Stimulated activated CD4-positive, alpha-beta T cell treated with anti-CD3 and anti-CD28 coated beads, Interleukin-4, amount 100 ng/mL, for 4 hours (primary cell): ENCODE data around the gene NDOR1.

Experiments
- DNase-seq, 2 experiments: peaks; one replicate each; pipeline ENCODE4 v3.0.0-alpha.2; 2020

The NDOR1 gene

DNA sequence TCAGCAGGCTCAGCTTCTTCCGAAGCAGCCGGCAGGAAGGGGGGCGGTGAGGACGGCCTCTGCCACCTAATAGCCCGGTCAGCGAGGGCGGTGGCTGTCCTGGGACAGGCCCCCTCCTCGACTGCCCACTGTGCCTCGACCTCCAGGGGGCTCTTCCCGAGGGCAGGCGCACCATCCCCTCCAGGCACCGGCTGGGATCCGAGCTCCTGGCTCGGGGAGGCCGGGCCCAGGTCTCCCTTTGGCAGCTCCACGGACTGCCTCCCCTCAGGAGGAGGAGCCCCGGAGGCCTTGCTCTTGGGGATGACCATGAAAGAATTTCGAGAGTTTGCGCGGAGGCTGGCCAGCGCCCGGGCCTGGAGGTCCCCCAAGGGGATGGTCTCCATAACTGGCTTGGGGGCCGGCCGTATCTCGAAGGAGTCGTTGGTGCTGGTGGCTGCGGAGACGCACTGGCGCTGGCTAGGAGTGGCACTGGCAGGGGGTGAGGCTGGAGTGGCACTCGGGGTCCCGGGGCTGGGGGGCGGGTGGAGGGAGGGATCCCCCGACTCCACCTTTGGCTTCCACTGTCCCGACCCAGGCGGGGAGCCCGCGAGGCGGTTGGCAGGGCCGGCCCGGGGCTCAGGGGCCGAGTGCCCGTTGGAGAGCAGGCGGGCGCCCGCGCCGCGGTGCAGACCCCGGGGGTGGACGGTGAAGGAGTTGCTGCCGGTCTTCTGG, 5.9 kb upstream of the NDOR1 start:
- no peak for DNase-seq

DNA sequence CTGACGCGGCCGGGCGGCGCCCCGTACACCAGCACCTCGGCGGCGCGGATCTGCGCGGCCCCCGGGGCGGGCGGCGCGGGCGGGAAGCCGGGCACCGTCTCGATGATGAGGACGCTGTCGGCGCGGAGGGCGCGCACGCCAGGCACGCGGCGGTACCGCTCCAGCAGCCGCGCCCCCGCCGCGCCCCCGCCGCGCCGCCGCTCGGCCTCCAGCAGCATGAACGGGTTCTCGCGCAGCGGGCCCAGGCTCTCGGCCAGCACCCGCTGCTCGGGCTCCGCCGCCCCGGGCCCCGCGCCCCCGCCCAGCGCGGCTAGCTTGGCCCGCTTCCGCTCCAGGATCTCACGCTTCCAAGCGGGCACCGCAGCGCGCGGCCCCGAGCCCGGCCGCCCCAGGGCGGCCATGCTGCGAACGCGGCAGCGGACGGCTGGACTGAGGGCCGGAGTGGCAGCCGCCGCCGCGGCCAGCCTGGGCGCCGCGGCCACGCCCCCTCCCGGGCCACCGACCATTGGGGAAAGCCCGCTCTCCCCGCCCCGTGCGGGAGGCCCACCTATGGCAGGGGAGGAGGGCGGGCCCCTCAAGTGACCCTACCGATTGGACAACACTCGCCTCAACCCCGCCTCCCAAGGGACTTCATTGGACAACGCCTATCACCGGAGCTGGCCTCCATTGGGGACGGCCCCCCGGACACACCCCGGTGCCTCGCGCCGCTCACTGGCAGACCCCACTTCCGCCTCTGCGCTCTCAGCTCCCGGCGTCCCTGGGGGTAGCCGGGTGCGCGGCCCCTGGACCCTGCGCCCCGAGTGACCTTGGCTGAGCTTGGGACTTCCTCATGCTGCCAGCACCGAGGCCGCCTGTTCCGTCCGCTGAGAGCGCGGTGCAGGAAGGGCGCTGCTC, 4.9 kb upstream of the NDOR1 start, which contains the start of gene TPRN:
TPRN (minus strand) TSS at position 431 of the 894 bp plus-strand sequence; CDS start at position 401, 30 bp downstream.
- DNase-seq, result peak; percentile 96 to 99

DNA sequence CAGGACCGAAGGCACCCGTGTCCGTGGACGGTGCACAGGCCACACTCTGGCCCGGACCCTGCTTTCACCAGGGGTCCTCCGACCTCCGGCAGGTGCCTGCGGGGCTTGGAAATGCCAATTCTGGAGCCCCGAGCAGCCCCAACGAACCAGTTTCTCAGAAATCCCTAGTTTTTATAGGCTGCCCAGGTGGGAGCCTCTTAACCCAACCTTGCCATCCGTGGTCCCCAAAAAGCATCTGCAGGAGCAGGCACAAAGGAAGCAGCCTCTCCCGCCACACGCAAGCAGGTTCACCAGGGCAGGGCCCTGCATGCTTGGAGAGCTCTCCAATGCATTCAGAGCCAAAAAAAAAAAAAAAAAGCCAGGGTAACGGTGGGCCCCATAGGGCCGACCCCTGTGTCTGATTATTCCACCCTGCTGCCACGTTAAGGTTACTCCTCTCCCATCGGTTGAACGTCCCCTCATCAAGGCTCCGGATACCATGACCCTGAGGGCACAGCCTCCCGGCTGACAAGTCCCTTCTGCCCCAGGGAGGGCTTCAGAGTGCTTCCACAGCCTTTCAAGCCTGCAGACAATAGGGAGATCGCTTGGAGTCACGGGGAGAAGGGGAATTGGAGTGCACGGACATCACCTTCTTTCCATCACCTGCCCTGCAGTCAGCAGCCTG, 4.2 kb upstream of the NDOR1 start:
- no peak for DNase-seq

DNA sequence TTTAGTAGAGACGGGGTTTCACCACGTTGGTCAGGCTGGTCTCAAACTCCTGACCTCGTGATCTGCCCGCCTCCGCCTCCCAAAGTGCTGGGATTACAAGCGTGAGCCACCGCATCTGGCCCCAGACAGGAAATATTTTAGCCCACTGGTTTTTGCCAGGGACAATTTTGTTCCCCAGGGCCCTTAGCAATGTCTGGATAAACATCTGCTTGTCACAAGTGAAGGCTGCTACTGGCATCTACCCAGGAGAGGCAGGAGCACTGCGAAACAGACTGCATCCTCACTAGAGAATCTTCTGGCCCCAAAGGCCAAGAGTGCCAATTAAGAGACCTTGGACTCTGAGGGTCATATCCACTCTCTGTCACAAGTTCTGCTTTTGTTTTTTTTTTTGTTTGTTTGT, 2.5 kb upstream of the NDOR1 start:
- DNase-seq, result no peak

DNA sequence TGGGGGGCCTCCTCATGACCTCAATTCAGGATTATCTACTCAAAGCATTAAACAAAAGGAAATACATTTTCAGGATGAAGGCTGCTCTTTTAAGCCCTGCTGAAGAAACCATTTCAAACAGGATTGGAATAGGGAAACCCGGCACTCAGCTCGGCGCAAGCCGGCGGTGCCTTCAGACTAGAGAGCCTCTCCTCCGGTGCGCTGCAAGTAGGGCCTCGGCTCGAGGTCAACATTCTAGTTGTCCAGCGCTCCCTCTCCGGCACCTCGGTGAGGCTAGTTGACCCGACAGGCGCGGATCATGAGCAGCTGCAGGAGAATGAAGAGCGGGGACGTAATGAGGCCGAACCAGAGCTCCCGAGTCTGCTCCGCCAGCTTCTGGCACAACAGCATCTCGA, 772 bp upstream of the NDOR1 start:
- no peak for DNase-seq

DNA sequence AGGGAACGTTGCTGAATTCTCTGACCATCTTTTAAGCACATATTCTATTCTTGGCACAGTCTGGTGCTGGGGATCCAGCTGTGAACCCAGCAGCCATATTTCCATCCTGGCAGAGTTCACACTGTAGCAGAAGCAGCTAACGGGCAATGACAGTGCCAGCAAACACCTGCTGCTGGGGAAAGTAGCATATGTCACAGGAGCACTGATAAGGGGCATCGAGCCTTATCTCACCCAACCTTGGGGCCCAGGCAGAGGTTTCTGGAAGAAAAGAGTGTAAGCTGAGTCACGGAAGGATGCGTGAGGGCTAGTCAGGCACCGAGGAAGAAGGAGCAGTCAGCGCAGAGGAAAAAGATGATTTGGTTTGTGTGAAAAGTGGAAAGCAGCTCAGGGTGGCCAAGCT, 1.1 kb downstream of the NDOR1 start:
- DNase-seq, result no peak

DNA sequence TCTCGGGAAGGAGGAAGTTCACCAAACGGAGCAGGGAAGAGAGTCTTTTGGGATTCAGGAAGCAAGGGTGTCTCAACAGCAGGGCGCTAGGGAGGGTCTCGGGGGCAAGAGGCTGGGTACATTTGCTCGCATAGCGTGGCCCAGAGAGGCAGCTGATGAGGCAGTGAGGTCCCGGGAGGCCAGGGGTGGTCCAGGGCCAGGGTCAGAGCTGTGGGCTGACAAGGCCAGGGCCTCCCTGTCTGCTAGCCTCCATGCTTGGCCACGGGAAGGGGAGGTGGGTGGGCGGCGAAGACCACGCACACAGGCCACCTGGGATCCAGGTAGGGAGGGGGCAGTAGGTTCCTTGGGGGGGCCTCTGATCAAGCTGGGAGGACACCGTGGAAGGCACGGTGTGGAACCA, 6.0 kb downstream of the NDOR1 start:
- no peak for DNase-seq

DNA sequence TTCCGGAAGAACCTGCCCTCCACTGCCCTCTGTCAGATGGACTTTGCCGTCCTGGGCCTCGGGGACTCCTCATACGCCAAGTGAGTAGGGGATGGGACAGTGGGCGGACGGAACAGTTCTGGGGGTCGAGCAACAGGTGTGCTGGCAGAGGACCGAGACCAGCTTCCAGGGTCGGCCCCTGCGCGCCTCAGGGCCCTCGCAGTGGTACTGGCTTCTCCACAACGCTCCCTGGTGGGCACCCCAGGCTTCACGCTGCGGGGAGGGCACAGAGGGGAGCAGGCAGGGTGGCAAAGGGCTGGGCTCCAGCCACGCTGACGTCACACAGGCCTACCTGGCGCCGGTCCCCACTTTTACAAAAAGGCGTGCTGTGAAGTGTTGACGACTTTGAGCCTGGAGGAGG, 7.0 kb downstream of the NDOR1 start:
- no peak for DNase-seq

DNA sequence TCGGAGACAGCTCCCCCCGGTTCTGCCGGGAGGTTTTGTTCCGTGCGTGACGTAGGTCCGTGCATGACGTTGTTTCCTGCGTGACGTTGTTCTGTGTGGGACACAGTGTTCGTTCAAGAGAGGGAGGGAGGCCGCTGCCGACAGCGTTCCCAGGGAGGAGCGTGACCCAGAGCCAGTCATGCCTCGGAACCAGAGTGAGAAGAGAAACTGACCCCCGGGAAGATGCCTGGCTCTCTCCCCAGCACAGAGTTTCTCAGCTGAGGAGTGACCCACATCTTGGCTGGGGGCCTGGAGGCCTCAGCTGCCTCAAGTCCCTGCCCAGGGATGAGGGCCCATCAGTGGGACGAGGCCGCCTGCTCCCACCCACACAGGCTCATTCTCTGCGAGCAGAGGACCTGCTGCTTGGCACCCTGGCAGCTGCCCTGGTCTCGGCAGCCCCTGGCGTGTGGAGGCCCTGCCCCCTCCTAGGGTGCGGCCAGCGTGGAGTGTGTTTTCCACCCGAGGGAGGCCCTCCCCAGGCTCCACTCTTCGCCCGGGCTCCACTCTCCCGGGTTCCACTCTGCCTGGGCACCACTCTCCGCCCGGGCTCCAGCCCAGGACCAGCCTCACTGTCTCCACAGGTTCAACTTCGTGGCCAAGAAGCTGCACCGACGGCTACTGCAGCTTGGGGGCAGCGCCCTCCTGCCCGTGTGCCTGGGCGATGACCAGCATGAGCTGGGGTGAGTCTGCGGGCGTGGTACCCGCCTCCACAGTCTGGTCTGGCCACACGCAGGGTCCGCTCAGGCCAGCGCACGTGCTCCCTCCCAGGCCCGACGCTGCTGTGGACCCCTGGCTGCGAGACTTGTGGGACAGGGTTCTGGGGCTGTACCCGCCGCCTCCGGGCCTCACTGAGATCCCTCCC, 7.9 kb downstream of the NDOR1 start:
- DNase-seq, result no peak

DNA sequence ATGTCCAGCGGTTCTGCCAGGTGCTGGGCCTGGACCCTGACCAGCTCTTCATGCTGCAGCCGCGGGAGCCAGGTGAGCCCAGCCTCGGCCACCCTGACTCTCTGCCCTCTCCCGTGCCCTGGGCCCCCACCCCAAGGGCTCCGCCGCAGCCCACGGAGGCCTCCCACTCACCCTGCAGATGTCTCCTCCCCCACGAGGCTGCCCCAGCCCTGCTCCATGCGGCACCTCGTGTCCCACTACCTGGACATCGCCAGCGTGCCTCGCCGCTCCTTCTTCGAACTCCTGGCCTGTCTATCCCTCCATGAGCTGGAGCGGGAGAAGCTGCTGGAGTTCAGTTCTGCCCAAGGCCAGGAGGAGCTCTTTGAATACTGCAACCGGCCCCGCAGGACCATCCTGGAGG, 9.1 kb downstream of the NDOR1 start:
- DNase-seq, result no peak

DNA sequence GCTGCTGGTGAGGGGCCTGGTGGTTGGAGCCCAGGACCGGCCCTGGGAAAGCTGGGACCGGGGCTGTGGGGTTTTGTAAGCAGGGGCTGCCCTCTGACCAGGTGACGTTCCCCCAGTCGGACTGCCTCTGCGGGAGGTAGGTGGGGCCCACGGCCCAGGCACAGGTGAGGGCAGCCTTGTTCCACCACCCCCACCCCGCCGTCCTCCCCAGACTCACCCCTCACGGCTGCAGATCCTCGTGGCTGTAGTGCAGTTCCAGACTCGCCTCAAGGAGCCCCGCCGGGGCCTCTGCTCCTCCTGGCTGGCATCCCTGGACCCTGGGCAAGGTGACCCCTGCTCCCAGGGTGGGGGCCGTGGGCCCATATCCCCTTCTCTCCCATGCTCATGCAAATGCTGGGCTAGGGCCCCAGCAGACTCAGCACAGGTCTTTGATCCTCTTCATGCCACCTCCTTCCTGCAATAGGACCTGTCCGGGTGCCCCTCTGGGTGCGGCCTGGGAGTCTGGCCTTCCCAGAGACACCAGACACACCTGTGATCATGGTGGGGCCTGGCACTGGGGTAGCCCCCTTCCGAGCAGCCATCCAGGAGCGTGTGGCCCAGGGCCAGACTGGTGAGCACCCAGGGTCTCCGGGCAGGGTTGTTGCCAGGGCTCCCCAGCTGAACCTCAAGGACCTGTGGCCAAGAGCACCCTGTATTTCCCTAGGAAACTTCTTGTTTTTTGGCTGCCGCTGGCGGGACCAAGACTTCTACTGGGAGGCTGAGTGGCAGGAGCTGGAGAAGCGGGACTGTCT, 9.9 kb downstream of the NDOR1 start:
- DNase-seq, result no peak

DNA sequence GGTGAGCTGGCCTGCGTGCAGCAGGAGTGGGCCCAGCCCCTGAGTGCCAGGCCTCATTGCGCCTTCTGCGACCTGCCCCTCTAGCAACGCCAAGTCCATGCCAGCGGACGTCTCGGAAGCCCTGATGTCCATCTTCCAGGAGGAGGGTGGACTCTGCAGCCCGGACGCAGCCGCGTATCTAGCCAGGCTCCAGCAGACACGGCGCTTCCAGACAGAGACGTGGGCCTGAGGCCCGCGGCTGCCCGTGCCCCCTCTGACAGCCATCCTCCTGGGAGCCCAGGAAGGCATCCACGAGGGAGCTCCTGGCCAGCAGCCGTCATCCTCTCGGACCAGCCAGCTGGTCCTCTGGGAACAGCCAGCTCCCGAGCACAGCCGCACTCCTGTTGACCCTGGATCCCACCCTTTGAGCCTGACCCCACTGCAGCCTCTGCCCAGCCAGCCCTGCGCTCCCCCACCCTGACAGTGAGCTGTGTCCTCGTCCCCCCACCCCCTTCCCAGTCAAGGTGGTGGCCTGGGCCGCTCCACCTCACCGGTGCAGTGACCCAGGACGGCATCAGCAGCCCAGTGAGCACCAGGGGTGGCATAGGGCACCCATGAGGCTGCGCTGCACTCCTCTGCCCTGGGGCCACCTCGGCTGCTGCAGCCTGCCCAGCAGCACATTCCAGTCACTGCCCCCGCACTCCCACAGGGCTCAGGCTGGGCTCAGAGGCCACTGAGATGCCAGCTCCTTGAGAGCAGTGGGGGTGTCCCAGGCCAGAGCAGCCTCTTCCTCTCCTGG, 10.9 kb downstream of the NDOR1 start:
- DNase-seq, result no peak

DNA sequence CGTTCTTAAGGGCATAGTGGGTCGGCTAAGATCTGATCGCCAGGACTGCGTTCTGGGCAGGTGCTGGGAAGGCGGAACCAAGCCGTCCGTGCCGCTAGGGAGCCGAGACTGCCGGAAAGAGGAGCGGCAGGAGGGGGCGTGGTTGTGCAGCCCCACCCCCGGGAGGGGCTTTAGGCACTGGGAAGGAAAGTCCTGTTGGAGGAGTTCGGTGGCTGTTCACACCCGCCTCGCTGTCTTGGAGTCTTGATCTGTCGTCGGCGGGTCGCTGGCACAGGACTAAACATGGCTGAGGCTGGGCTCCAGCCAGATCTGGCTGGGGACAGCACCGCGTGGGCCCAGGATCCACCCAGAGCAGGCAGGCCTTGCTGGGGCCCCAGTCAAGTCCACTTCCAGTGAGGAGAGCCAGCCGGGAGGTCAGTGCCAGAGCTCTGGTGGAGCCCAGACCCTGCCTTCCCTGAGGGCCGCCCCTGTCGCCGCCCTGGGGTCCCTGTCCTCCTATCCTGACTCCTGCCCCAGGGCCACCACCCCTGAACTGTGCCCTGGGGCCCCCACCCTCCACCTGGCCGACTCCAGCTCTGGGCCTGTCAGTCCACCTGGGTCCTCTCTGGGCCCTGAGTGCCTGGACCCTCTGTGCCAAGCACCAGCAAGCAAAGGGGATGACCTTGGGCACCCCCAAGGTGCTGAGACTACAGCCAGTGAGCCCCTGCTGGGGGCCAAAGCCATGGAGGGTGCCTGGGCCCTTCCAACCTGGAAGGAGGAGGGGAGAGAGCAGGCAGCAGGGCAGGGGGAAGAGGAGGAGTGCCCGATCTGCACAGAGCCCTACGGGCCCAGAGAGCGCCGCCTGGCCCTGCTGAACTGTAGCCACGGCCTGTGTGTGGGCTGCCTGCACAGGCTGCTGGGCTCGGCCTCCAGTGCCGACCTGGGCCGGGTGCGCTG, 12.0 kb downstream of the NDOR1 start:
- no peak for DNase-seq

DNA sequence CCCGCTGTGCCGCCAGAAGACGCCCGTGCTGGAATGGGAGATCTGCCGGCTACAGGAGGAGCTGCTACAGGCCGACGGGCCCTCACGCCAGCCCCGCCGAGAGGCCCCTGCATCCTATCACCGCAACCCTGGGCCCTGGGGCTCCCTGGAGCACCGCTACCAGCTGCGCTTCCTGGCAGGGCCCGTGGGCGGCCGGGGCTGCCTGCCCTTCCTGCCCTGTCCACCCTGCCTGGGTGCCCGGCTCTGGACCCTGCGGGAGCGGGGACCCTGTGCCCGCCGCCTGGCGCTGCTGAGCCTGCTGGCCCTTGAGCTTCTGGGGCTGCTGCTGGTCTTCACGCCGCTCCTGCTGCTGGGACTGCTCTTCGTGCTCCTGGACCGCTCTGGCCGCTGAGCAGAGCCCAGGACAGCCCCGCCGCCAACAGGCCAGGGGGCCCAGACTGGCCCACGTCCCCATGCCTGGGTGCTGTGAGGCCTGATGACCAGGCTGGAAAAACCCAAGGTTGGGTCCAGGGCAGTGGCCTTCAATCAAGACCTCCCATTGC, 12.8 kb downstream of the NDOR1 start:
- DNase-seq, result no peak

DNA sequence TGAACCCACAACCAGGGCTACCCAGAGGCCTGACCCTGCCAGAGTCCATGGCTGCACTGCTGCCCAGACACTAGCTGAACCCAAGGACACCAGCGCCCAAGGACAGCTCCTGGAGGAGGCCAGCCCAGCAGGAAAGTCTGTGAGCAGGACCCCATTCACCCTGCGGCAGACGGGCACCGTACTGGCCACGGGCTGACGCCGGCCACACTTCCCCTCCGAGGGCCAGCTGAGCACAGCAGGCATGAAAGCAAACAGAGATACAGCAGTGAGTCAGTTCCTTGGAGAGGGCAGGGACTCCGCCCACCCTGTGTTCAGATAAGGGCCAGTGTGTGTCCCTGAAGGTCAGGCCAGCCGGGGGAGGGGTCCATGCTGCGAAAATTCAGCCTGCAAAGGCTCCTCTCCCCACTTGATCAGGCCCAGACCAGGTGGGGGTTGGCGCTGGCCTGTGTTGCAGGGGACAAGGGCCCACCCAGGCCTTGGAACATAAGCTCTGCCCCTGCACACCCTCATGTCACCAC, 13.3 kb downstream of the NDOR1 start:
- DNase-seq, result no peak

DNA sequence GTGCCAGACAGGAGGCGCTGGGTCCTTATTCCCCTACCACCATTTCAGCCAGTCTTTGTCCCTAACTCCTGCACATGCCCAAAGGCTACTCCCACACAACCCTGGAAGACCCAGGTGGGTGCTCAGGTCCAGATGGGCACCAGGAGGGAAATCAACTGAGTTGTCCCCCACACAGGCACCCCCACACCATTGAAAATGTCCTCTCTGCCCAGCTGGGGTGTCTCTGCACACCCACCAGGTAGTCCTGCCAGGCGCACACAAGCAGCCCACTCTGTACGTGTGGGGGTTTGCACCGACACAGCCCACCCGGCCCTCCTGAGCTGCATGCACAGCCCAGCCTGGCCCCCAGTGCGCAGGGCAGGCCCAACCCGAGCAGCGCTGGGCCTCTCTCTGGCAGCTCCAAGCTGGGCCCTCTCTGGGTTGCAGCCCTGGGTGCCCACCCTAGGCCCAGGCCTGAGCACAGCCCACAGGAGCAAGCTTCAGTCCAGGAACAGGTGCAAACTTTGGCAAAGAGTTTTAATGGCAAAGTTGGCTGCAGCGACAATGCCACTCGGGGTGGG, 14.3 kb downstream of the NDOR1 start:
- DNase-seq, result no peak

DNA sequence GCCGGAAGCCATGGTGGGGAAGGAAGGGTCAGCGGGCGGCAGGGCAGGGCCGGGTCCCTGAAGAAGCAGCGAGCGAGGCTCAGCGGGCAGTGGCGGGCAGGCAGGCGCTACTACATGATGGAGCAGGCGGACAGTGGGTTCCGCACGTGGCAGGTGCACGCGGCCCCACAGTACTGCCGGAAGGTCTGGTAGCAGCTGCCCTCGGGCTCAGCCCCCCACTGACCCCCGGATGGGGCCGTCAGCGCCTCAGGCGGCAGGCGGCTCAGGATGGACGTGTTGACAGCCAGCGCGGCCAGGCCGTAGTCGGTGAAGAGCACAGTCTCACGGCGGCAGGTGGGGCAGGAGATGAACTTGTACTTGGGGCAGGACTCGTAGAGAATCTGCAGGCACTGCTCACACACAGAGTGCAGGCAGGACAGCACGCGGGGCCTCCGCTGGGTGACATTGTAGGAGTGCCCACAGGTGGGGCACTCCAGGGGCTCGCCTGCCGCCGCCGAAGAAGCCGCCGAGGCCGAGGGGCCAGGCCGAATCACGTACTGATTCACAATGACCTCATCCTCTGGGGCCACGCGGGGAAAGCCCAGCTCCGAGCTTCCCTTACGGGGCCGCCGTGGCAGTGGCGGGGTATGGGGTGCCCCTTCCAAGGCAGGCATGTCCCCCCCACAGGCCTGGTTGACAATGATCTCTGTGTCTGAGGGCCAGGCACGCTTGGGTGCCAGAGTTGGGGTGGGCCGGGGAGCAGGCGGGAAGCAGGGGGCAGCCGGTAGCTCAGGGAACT, 15.0 kb downstream of the NDOR1 start:
- no peak for DNase-seq

DNA sequence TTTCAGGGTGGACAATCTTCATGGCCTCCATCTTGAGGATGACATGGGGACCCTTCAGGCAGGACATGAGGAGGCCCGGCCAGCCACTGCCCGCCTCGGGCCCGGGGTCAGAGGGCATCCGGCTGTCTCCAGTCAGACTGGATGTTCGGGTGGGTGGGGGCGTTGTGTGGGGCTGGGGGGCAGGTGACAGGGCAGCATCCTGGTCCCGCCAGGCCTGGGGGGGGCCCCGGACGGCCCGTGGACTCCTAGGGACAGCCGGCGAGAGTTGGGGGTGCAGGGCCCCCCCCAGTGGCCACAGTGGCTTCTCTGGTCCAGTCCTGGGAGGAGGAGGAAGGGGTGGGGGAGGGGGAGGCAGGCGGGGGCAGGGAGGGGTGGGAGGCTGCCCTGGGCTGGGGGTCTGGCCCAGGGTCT, 15.6 kb downstream of the NDOR1 start:
- no peak for DNase-seq
